CD4-positive, alpha-beta memory T cell (primary cell): ENCODE results near the gene OSMR. TPM values are rescaled to one million over a fixed set of nuclear protein-coding genes. Genes with fewer than 3 reads are reported as not detected.
A peak's percentile ranks its signal among the peaks of the same experiment; 100 is the strongest.

Experiments
- CTCF ChIA-PET: fragments of 350-600 bp; sonication (Branson Sonifier 250); formaldehyde crosslinking; loops from one replicate; lab custom pipeline; 2021; ENCODE audit warnings: inconsistent platforms; ENCODE audit not compliant: partially characterized antibody; lab: Charles Lee
- POLR2A ChIA-PET: fragments of 350-600 bp; sonication (Branson Sonifier 250); formaldehyde crosslinking; loops from one replicate; lab custom pipeline; 2021; ENCODE audit not compliant: partially characterized antibody; lab: Charles Lee
- DNase-seq, 5 donors: peaks; one replicate each; pipeline versions ENCODE4 v3.0.0 to v3.0.0-alpha.2; 2020 to 2022; ENCODE audit warnings: mixed read lengths in 1 of 5
- H3K27ac ChIP-seq: one replicate; pipeline ENCODE4 v1.7.0; 2013; ENCODE audit warnings: low read depth, low read length
- H3K27me3 ChIP-seq: 2 replicates; pipeline ENCODE4 v1.7.0; 2013; ENCODE audit warnings: mild to moderate bottlenecking, low read length, moderate library complexity; ENCODE audit not compliant: insufficient read depth
- H3K36me3 ChIP-seq: 2 replicates; pipeline ENCODE4 v1.7.0; 2013; ENCODE audit warnings: mild to moderate bottlenecking, low read length, moderate library complexity; ENCODE audit not compliant: insufficient read depth
- H3K4me1 ChIP-seq: 2 replicates; pipeline ENCODE4 v1.7.0; 2013; ENCODE audit warnings: mild to moderate bottlenecking, low read length, moderate library complexity; ENCODE audit not compliant: insufficient read depth
- H3K4me3 ChIP-seq, 2 donors: one replicate each; pipeline ENCODE4 v1.7.0; 2013; ENCODE audit warnings: low read length in 2 of 2, mild to moderate bottlenecking in 1 of 2
- H3K9me3 ChIP-seq, 2 donors: one replicate each; pipeline ENCODE4 v1.7.0; 2013; ENCODE audit warnings: low read length in 2 of 2, control low read depth in 1 of 2; ENCODE audit not compliant: control insufficient read depth in 1 of 2
- H3K27ac Mint-ChIP-seq, 7 donors: one replicate each; pipeline ENCODE4 v1.8.0; 2020 to 2021; ENCODE audit warnings: mixed read lengths in 7 of 7, mild to moderate bottlenecking in 6 of 7, inconsistent platforms in 3 of 7, moderate library complexity in 3 of 7
- H3K27me3 Mint-ChIP-seq, 2 donors: one replicate each; pipeline ENCODE4 v1.8.0; 2020 to 2021; ENCODE audit warnings: mixed read lengths in 2 of 2
- H3K36me3 Mint-ChIP-seq, 2 donors: one replicate each; pipeline ENCODE4 v1.8.0; 2020 to 2021; ENCODE audit warnings: mixed read lengths in 2 of 2, inconsistent platforms in 1 of 2, mild to moderate bottlenecking in 1 of 2
- H3K4me1 Mint-ChIP-seq, 4 donors: one replicate each; pipeline ENCODE4 v1.8.0; 2020 to 2021; ENCODE audit warnings: mixed read lengths in 4 of 4, mild to moderate bottlenecking in 1 of 4
- H3K4me3 Mint-ChIP-seq, 8 donors: one replicate each; pipeline ENCODE4 v1.8.0; 2020 to 2021; ENCODE audit warnings: mixed read lengths in 8 of 8, mild to moderate bottlenecking in 7 of 8, moderate library complexity in 6 of 8, inconsistent platforms in 3 of 8
- H3K9me3 Mint-ChIP-seq, 8 donors: one replicate each; pipeline ENCODE4 v1.8.0; 2020 to 2021; ENCODE audit warnings: mixed read lengths in 8 of 8, mild to moderate bottlenecking in 5 of 8, inconsistent platforms in 3 of 8, moderate library complexity in 1 of 8
- intact Hi-C: fragments of 100-400 bp; cut with micrococcal nuclease; formaldehyde crosslinking; loops from one replicate; pipeline ENCODE4 v1.15.1; 2023
- polyA plus RNA-seq, 2 donors: library from polyadenylated mRNA; unstranded; fragments of 300-500 nt; fragmentation: Illumina TruSeq; gene quantifications; one replicate each; pipeline ENCODE4 v1.2.3, GENCODE V29; 2021
- total RNA-seq, 2 experiments: library from RNA; stranded (reverse); gene quantifications; one replicate each; pipeline ENCODE4 v1.2.3, GENCODE V29; 2021

Gene OSMR
- total and polyA plus RNA-seq, 4 experiments from 2014 or later = 0.37 TPM; not detected in 3

GRCh38 chr5:38925154-38925925, 79.5 kb downstream of the OSMR start:
- H3K9me3 ChIP-seq = no peaks in the 10 kb centered on the region
- H3K36me3 ChIP-seq = no peaks in the 10 kb centered on the region
- Mint-ChIP-seq H3K4me1 (no peaks in the 10 kb centered on the region), H3K9me3 (peaks cover 0 to 2% (median 0%) of the 10 kb centered on the region in 8 donors), H3K27ac (no peak overlapping the region), H3K27me3 (peaks cover 14 to 20% of the 10 kb centered on the region in 2 donors), H3K4me3 (no peak overlapping the region), H3K36me3 (no peaks in the 10 kb centered on the region)
- CTCF ChIA-PET = interaction anchor here (1.0 kb wide), 1 partner anchor 505 kb away, joined by 3 read pairs; no protein-coding TSS in a partner anchor
- POLR2A ChIA-PET = no interaction called here
- DNase-seq = no peak
- intact Hi-C loops = no loop called here
- H3K27ac ChIP-seq = no peak overlapping the region
- H3K4me3 ChIP-seq = no peak overlapping the region
- H3K27me3 ChIP-seq = no peaks in the 10 kb centered on the region
- no peaks in the 10 kb centered on the region for H3K4me1 ChIP-seq

GRCh38 chr5:38926121-38926520, 80.3 kb downstream of the OSMR start:
- CTCF ChIA-PET = interaction anchor here (1.6 kb wide), 1 partner anchor 484 kb away, joined by 9 read pairs; no protein-coding TSS in a partner anchor
- peaks cover 14 to 20% of the 10 kb centered on the region in 2 donors for H3K27me3 Mint-ChIP-seq

GRCh38 chr5:38927470-38927869, 81.7 kb downstream of the OSMR start:
- POLR2A ChIA-PET = no interaction called here
- H3K4me1 Mint-ChIP-seq = no peaks in the 10 kb centered on the region
- intact Hi-C loops = no loop called here

More at GRCh38 chr5:38926121-38926520, 80.3 kb downstream of the OSMR start:
- POLR2A ChIA-PET = no interaction called here
- H3K36me3 Mint-ChIP-seq = no peaks in the 10 kb centered on the region
- Histone ChIP-seq H3K4me1 (no peaks in the 10 kb centered on the region), H3K9me3 (no peaks in the 10 kb centered on the region), H3K27ac (no peak overlapping the region), H3K36me3 (no peaks in the 10 kb centered on the region), H3K4me3 (no peak overlapping the region), H3K27me3 (no peaks in the 10 kb centered on the region)
- intact Hi-C loops = no loop called here
- no peak overlapping the region for H3K4me3 Mint-ChIP-seq
- no peaks in the 10 kb centered on the region for H3K4me1 Mint-ChIP-seq
- no peak for DNase-seq
- no peak overlapping the region for H3K27ac Mint-ChIP-seq
- peaks cover 0 to 2% (median 0%) of the 10 kb centered on the region in 8 donors for H3K9me3 Mint-ChIP-seq

GRCh38 chr5:38929838-38930237, 84.0 kb downstream of the OSMR start:
- intact Hi-C loops = no loop called here
- Histone ChIP-seq H3K27me3 (no peaks in the 10 kb centered on the region), H3K9me3 (no peaks in the 10 kb centered on the region), H3K27ac (no peak overlapping the region), H3K4me3 (no peak overlapping the region), H3K36me3 (no peaks in the 10 kb centered on the region), H3K4me1 (no peaks in the 10 kb centered on the region)
- peaks cover 0 to 2% (median 0%) of the 10 kb centered on the region in 8 donors for H3K9me3 Mint-ChIP-seq
- H3K27ac Mint-ChIP-seq = no peak overlapping the region
- CTCF ChIA-PET = no interaction called here
- H3K4me1 Mint-ChIP-seq = no peaks in the 10 kb centered on the region
- POLR2A ChIA-PET = no interaction called here
- H3K4me3 Mint-ChIP-seq = no peak overlapping the region
- H3K27me3 Mint-ChIP-seq = peaks cover 9 to 12% of the 10 kb centered on the region in 2 donors
- H3K36me3 Mint-ChIP-seq = no peaks in the 10 kb centered on the region
- no peak for DNase-seq

More at GRCh38 chr5:38927470-38927869, 81.7 kb downstream of the OSMR start:
- Histone ChIP-seq H3K9me3 (no peaks in the 10 kb centered on the region), H3K27ac (no peak overlapping the region), H3K4me1 (no peaks in the 10 kb centered on the region), H3K4me3 (no peak overlapping the region), H3K36me3 (no peaks in the 10 kb centered on the region), H3K27me3 (no peaks in the 10 kb centered on the region)
- Mint-ChIP-seq H3K27ac (no peak overlapping the region), H3K27me3 (peaks cover 12 to 15% of the 10 kb centered on the region in 2 donors), H3K4me3 (no peak overlapping the region), H3K36me3 (no peaks in the 10 kb centered on the region), H3K9me3 (peaks cover 0 to 2% (median 0%) of the 10 kb centered on the region in 8 donors)
- CTCF ChIA-PET = interaction anchor here (1.6 kb wide), 1 partner anchor 486 kb away, joined by 9 read pairs; no protein-coding TSS in a partner anchor
- no peak for DNase-seq

GRCh38 chr5:38931731-38932130, 85.9 kb downstream of the OSMR start:
- no peak for DNase-seq
- no peak overlapping the region for H3K4me3 Mint-ChIP-seq
- H3K27ac ChIP-seq = no peak overlapping the region
- no peak overlapping the region for H3K4me3 ChIP-seq
- intact Hi-C loops = no loop called here
- H3K27ac Mint-ChIP-seq = peak overlapping the region in 1 of 7 donors; percentile 65
- H3K4me1 ChIP-seq = no peaks in the 10 kb centered on the region
- peaks cover under 1 to 10% of the 10 kb centered on the region in 2 donors for H3K36me3 Mint-ChIP-seq
- peaks cover 0 to 5% of the 10 kb centered on the region in 2 donors for H3K27me3 Mint-ChIP-seq
- ChIA-PET POLR2A (no interaction called here), CTCF (interaction anchor here (1.1 kb wide), 1 partner anchor 490 kb away, joined by 3 read pairs; no protein-coding TSS in a partner anchor)
- no peaks in the 10 kb centered on the region for H3K4me1 Mint-ChIP-seq
- no peaks in the 10 kb centered on the region for H3K27me3 ChIP-seq
- no peaks in the 10 kb centered on the region for H3K9me3 ChIP-seq
- H3K9me3 Mint-ChIP-seq = peaks cover 0 to 2% (median 0%) of the 10 kb centered on the region in 8 donors
- no peaks in the 10 kb centered on the region for H3K36me3 ChIP-seq

GRCh38 chr5:38932854-38933408, 87.1 kb downstream of the OSMR start:
- peaks cover 0 to under 1% (median 0%) of the 10 kb centered on the region in 8 donors for H3K9me3 Mint-ChIP-seq
- intact Hi-C loops = no loop called here
- no peak for DNase-seq
- POLR2A ChIA-PET = no interaction called here
- Histone ChIP-seq H3K9me3 (no peaks in the 10 kb centered on the region), H3K36me3 (no peaks in the 10 kb centered on the region), H3K27me3 (no peaks in the 10 kb centered on the region), H3K4me1 (no peaks in the 10 kb centered on the region), H3K27ac (no peak overlapping the region), H3K4me3 (no peak overlapping the region)
- peak overlapping the region in 1 of 7 donors; percentile 9 for H3K27ac Mint-ChIP-seq
- CTCF ChIA-PET = no interaction called here
- H3K4me1 Mint-ChIP-seq = no peaks in the 10 kb centered on the region
- peaks cover 6 to 18% of the 10 kb centered on the region in 2 donors for H3K36me3 Mint-ChIP-seq
- no peak overlapping the region for H3K4me3 Mint-ChIP-seq
- H3K27me3 Mint-ChIP-seq = peaks cover 0 to 4% of the 10 kb centered on the region in 2 donors

GRCh38 chr5:38935437-38935836, 89.6 kb downstream of the OSMR start:
- CTCF ChIA-PET = interaction anchor here (0.9 kb wide), 1 partner anchor 11 kb away, joined by 5 read pairs; no protein-coding TSS in a partner anchor
- Mint-ChIP-seq H3K27me3 (no peaks in the 10 kb centered on the region), H3K27ac (no peak overlapping the region), H3K4me1 (no peaks in the 10 kb centered on the region), H3K9me3 (no peaks in the 10 kb centered on the region), H3K4me3 (no peak overlapping the region), H3K36me3 (peaks cover 19 to 34% of the 10 kb centered on the region in 2 donors)
- no peaks in the 10 kb centered on the region for H3K4me1 ChIP-seq
- DNase-seq = no peak
- H3K9me3 ChIP-seq = no peaks in the 10 kb centered on the region
- POLR2A ChIA-PET = no interaction called here
- H3K27me3 ChIP-seq = no peaks in the 10 kb centered on the region
- peaks cover 3% of the 10 kb centered on the region for H3K36me3 ChIP-seq
- intact Hi-C loops = no loop called here
- H3K27ac ChIP-seq = no peak overlapping the region
- H3K4me3 ChIP-seq = no peak overlapping the region
